Measurements from ENCODE around the gene OR1L1.

The OR1L1 gene

GRCh38 chr9:122661416-122661815, at the start of gene OR1L1:
OR1L1 (plus strand) TSS chr9:122661716; CDS start chr9:122661716, 0 bp downstream.
- no peak for DNase-seq (ENCODE audit: low read depth)

GRCh38 chr9:122614362-122614761, 47.2 kb upstream of the OR1L1 start, which contains the start of gene OR1Q1:
OR1Q1 (plus strand) TSS chr9:122614738; CDS start chr9:122614738, 0 bp downstream.
- no peak for DNase-seq (ENCODE audit: low read depth)

GRCh38 chr9:122619996-122620395, 41.5 kb upstream of the OR1L1 start:
- DNase-seq (ENCODE audit: low read depth) = no peak

GRCh38 chr9:122642226-122642625, 19.3 kb upstream of the OR1L1 start:
- no peak for DNase-seq (ENCODE audit: low read depth)

- no peak for DNase-seq (ENCODE audit: low read depth)
These were observed 5.1 kb upstream of the OR1L1 start for GRCh38 chr9:122656378-122656777.

GRCh38 chr9:122657527-122657926, 4.0 kb upstream of the OR1L1 start, which contains the start of gene OR1B1:
OR1B1 (minus strand) TSS chr9:122657627.
- DNase-seq (ENCODE audit: low read depth) = no peak

- no peak for DNase-seq (ENCODE audit: low read depth)
These were observed 11.0 kb downstream of the OR1L1 start for GRCh38 chr9:122672481-122672880.

GRCh38 chr9:122684851-122685250, 23.3 kb downstream of the OR1L1 start:
- no peak for DNase-seq (ENCODE audit: low read depth)

- no peak for DNase-seq (ENCODE audit: low read depth)
These were observed 34.2 kb downstream of the OR1L1 start for GRCh38 chr9:122695696-122696095.

All from activated T-cell treated with anti-CD3 and anti-CD28 coated beads for 48 hours (primary cell).